Measurements from ENCODE around the gene TRPM6.

GRCh38 chr9:74735761-74736160, 152.0 kb downstream of the TRPM6 start:
- TF ChIP-seq, protein P1, sequence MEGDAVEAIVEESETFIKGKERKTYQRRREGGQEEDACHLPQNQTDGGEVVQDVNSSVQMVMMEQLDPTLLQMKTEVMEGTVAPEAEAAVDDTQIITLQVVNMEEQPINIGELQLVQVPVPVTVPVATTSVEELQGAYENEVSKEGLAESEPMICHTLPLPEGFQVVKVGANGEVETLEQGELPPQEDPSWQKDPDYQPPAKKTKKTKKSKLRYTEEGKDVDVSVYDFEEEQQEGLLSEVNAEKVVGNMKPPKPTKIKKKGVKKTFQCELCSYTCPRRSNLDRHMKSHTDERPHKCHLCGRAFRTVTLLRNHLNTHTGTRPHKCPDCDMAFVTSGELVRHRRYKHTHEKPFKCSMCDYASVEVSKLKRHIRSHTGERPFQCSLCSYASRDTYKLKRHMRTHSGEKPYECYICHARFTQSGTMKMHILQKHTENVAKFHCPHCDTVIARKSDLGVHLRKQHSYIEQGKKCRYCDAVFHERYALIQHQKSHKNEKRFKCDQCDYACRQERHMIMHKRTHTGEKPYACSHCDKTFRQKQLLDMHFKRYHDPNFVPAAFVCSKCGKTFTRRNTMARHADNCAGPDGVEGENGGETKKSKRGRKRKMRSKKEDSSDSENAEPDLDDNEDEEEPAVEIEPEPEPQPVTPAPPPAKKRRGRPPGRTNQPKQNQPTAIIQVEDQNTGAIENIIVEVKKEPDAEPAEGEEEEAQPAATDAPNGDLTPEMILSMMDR (IDR thresholded peaks at IDR 0.05; ENCODE audit: low read length): no peak
- TF ChIP-seq EZH2phosphoT487 (IDR thresholded peaks at IDR 0.05; ENCODE audit: low read length) (no peak), EZH2 (optimal IDR thresholded peaks at IDR 0.05; ENCODE audit: low read depth, low read length) (no peak)
